HepG2 (cell line): ENCODE measurements around the gene LAMB4. TPM values are rescaled to one million over a fixed set of nuclear protein-coding genes. Genes with fewer than 3 reads are reported as not detected.

Source experiments
- ATF1 ChIP-seq: IDR thresholded peaks from 2 replicates; pipeline ENCODE4 v1.6.1; 2016; ENCODE audit warnings: mild to moderate bottlenecking, control low read depth
- ATF3 ChIP-seq: sonication (generic); formaldehyde crosslinking; IDR thresholded peaks from 2 replicates; pipeline ENCODE4 v1.4.0; 2020; ENCODE audit warnings: missing genetic modification reagents
- E2F2 ChIP-seq: sonication (generic); formaldehyde crosslinking; IDR thresholded peaks from 2 replicates; pipeline ENCODE4 v1.4.0; 2020; ENCODE audit warnings: missing genetic modification reagents, borderline replicate concordance
- FLYWCH1 ChIP-seq: sonication (generic); formaldehyde crosslinking; IDR thresholded peaks from 2 replicates; pipeline ENCODE4 v1.8.1; 2023; ENCODE audit warnings: mild to moderate bottlenecking, missing genetic modification reagents
- FOXA1 ChIP-seq, 2 experiments: fragments of 450-650 bp in 1 of 2; sonication (generic) in 1 of 2; formaldehyde crosslinking in 1 of 2; IDR thresholded peaks; 2 replicates each; pipeline versions ENCODE4 v1.4.0 to v1.6.1; 2016 to 2020; ENCODE audit warnings: missing genetic modification reagents in 1 of 2
- MAZ ChIP-seq, 2 experiments: sonication (generic) in 1 of 2; formaldehyde crosslinking in 1 of 2; IDR thresholded peaks; 2 replicates each; pipeline versions ENCODE4 v1.5.0 to v1.6.1; 2012 to 2020; ENCODE audit warnings: low read depth in 2 of 2, mild to moderate bottlenecking in 2 of 2, borderline replicate concordance in 1 of 2, improper control_type of control experiment in 1 of 2, low read length in 1 of 2, missing genetic modification reagents in 1 of 2, moderate library complexity in 1 of 2
- PATZ1 ChIP-seq: sonication (generic); formaldehyde crosslinking; IDR thresholded peaks from 2 replicates; pipeline ENCODE4 v1.4.0; 2020; ENCODE audit warnings: missing genetic modification reagents
- SYNCRIP ChIP-seq: fragments of 200-400 bp; formaldehyde crosslinking; IDR thresholded peaks from 2 replicates; pipeline ENCODE4 v1.6.1; 2018; ENCODE audit warnings: mild to moderate bottlenecking, low read depth, low read length; ENCODE audit not compliant: insufficient read depth
- THAP8 ChIP-seq: sonication (generic); formaldehyde crosslinking; IDR thresholded peaks from 2 replicates; pipeline ENCODE4 v1.5.1; 2020; ENCODE audit warnings: missing genetic modification reagents, mild to moderate bottlenecking, borderline replicate concordance
- TOPORS ChIP-seq: sonication (generic); formaldehyde crosslinking; IDR thresholded peaks from 2 replicates; pipeline ENCODE4 v1.8.0; 2023; ENCODE audit warnings: mild to moderate bottlenecking, missing genetic modification reagents
- ZBTB25 ChIP-seq: IDR thresholded peaks from 2 replicates; pipeline ENCODE4 v1.6.1; 2018; ENCODE audit warnings: missing genetic modification reagents
- ZMAT5 ChIP-seq: sonication (generic); formaldehyde crosslinking; IDR thresholded peaks from 2 replicates; pipeline ENCODE4 v1.5.0; 2020; ENCODE audit warnings: mild to moderate bottlenecking, low read depth, missing genetic modification reagents, borderline replicate concordance
- ZNF562 ChIP-seq: sonication (generic); formaldehyde crosslinking; IDR thresholded peaks from 2 replicates; pipeline ENCODE4 v1.8.0; 2022; ENCODE audit warnings: missing genetic modification reagents, borderline replicate concordance
- ZNF577 ChIP-seq: sonication (generic); formaldehyde crosslinking; IDR thresholded peaks from 2 replicates; pipeline ENCODE4 v1.4.0; 2020; ENCODE audit warnings: mild to moderate bottlenecking, low read depth, missing genetic modification reagents, borderline replicate concordance
- ZSCAN9 ChIP-seq: IDR thresholded peaks from 2 replicates; pipeline ENCODE4 v1.6.1; 2016; ENCODE audit warnings: borderline replicate concordance
- polyA plus RNA-seq, 8 experiments: library from polyadenylated mRNA; depleted of rRNA in 3 of 8; stranded (reverse) in 7 of 8; unstranded in 1 of 8; fragments of >200 nt; fragmentation: Illumina TruSeq in 4 of 8; extraction: Trizol in 4 of 8; gene quantifications; 2 replicates each; pipeline versions ENCODE4 v1.2.1 to v1.2.3, GENCODE V29; 2011 to 2016; ENCODE audit warnings: low read depth in 4 of 8, missing spikeins in 1 of 8, mixed read lengths in 1 of 8; ENCODE audit not compliant: insufficient read depth in 1 of 8
- total RNA-seq, 5 experiments: library from RNA; depleted of rRNA; stranded (reverse); fragments of >200 nt; fragmentation: Illumina TruSeq; extraction: Trizol; gene quantifications; 2 replicates each; pipeline ENCODE4 v1.2.3, GENCODE V29; 2016; ENCODE audit warnings: low read depth in 1 of 5

LAMB4 gene
- total and polyA plus RNA-seq, 2 of the 13 experiments (the other 11 are each of a cell fraction or from before 2014, with no cell fraction given) = 0.05 TPM; not detected in 1

- no peak for TF ChIP-seq E2F2
- no peak for TF ChIP-seq SYNCRIP
- TF ChIP-seq ZSCAN9 (CRISPR knock-in tag) = peak; percentile 69; the same call in 1 of the 2 replicates
- no peak for TF ChIP-seq MAZ (IDR thresholded peaks at IDR 0.05; ENCODE audit: borderline replicate concordance, low read depth, low read length)
- no peak for TF ChIP-seq MAZ (CRISPR knock-in tag; IDR thresholded peaks at IDR 0.05; ENCODE audit: low read depth)
- peak; percentile 19; the same call in 1 of the 2 replicates for TF ChIP-seq PATZ1 (CRISPR knock-in tag)
- TF ChIP-seq ATF1 (CRISPR knock-in tag) = no peak
- no peak for TF ChIP-seq THAP8
- no peak for TF ChIP-seq ZMAT5
- TF ChIP-seq ATF3 (CRISPR knock-in tag) = peak; percentile 83; the same call in 1 of the 2 replicates
- no peak for TF ChIP-seq ZBTB25 (CRISPR knock-in tag)
- no peak for TF ChIP-seq ZNF562 (CRISPR knock-in tag)
- TF ChIP-seq FLYWCH1 (CRISPR knock-in tag) = no peak
- TF ChIP-seq FOXA1 (IDR thresholded peaks at IDR 0.05) = no peak
- TF ChIP-seq FOXA1 (CRISPR knock-in tag; IDR thresholded peaks at IDR 0.05) = peak; percentile 79
- TF ChIP-seq ZNF577 = no peak
- TF ChIP-seq TOPORS (CRISPR knock-in tag) = no peak
These were observed 117.4 kb downstream of the LAMB4 start (continued) for GRCh38 chr7:108012499-108013430.
